Hepatocyte (in vitro differentiated cells): ENCODE results near the gene FBH1. TPM values are rescaled to one million over a fixed set of nuclear protein-coding genes. Genes with fewer than 3 reads are reported as not detected.

Experiments
- DNase-seq: peaks from one replicate; pipeline ENCODE4 v3.0.0-alpha.2; 2016; ENCODE audit warnings: low spot score
- H2AFZ ChIP-seq: fragments of 200-600 bp; sonication (generic); 2 replicates; pipeline ENCODE4 v1.6.0; 2016; ENCODE audit warnings: antibody characterized with exemption, mild to moderate bottlenecking
- H3K27ac ChIP-seq: fragments of 200-600 bp; sonication (generic); 2 replicates; pipeline ENCODE4 v1.5.1; 2016; ENCODE audit warnings: mild to moderate bottlenecking
- H3K27me3 ChIP-seq: fragments of 200-600 bp; sonication (generic); 2 replicates; pipeline ENCODE4 v1.6.1; 2016
- H3K36me3 ChIP-seq: fragments of 200-600 bp; sonication (generic); replicated peaks from 2 replicates; pipeline ENCODE4 v1.5.1; 2016; ENCODE audit warnings: low read depth; ENCODE audit not compliant: insufficient read depth
- H3K4me1 ChIP-seq: fragments of 200-600 bp; sonication (generic); 2 replicates; pipeline ENCODE4 v1.5.1; 2016; ENCODE audit warnings: mild to moderate bottlenecking, moderate library complexity; ENCODE audit not compliant: insufficient read depth
- H3K4me2 ChIP-seq: fragments of 200-600 bp; sonication (generic); 2 replicates; pipeline ENCODE4 v1.6.0; 2016
- H3K4me3 ChIP-seq: fragments of 200-600 bp; sonication (generic); 2 replicates; pipeline ENCODE4 v1.5.1; 2016; ENCODE audit warnings: mild to moderate bottlenecking
- H3K79me2 ChIP-seq: fragments of 200-600 bp; sonication (generic); 2 replicates; pipeline ENCODE4 v1.6.0; 2017; ENCODE audit warnings: mild to moderate bottlenecking
- H3K9me2 ChIP-seq: fragments of 200-600 bp; sonication (generic); replicated peaks from 2 replicates; pipeline ENCODE4 v1.6.0; 2017; ENCODE audit warnings: mild to moderate bottlenecking; ENCODE audit not compliant: insufficient read depth
- H3K9me3 ChIP-seq: fragments of 200-600 bp; sonication (generic); 2 replicates; pipeline ENCODE4 v1.5.1; 2016; ENCODE audit warnings: low read depth, mild to moderate bottlenecking
- H4K20me1 ChIP-seq: fragments of 200-600 bp; sonication (generic); 2 replicates; pipeline ENCODE4 v1.6.0; 2016; ENCODE audit warnings: mild to moderate bottlenecking; ENCODE audit not compliant: insufficient read depth, poor library complexity, severe bottlenecking
- EZH2 ChIP-seq: fragments of 200-600 bp; sonication (generic); IDR thresholded peaks from 2 replicates; pipeline ENCODE4 v1.6.1; 2016; ENCODE audit warnings: antibody characterized with exemption, mild to moderate bottlenecking, borderline replicate concordance
- EZH2phosphoT487 ChIP-seq: fragments of 200-600 bp; sonication (generic); IDR thresholded peaks from one replicate; pipeline ENCODE4 v1.6.1; 2018; ENCODE audit warnings: antibody characterized with exemption, mild to moderate bottlenecking, low read depth, moderate library complexity; ENCODE audit not compliant: unreplicated experiment, severe bottlenecking
- WGBS: methylation state at CpG from one replicate; pipeline ENCODE4 v1.1.6; 2016; ENCODE audit warnings: low lambda C conversion rate; ENCODE audit errors: missing lambda C conversion rate; 5-methylcytosine and 5-hydroxymethylcytosine counted together
- polyA plus RNA-seq: library from polyadenylated mRNA; unstranded; fragments of >200 nt; fragmentation: Nextera tagmentation; extraction: Ambion mirVana; gene quantifications from 2 replicates; pipeline ENCODE4 v1.2.1, GENCODE V29; 2016
- total RNA-seq: library from RNA; depleted of rRNA; stranded (reverse); fragments of >200 nt; gene quantifications from 2 replicates; pipeline ENCODE4 v1.2.3, GENCODE V29; 2014
- TF ChIP-seq, protein P1 (sequence below): fragments of 200-600 bp; sonication (generic); IDR thresholded peaks from 2 replicates; pipeline ENCODE4 v1.5.1; 2016; ENCODE audit warnings: antibody characterized with exemption, mild to moderate bottlenecking; ENCODE audit not compliant: poor library complexity

Gene FBH1
- total and polyA plus RNA-seq, 2 experiments from 2014 or later = 66.4 to 80.3 TPM

DNA sequence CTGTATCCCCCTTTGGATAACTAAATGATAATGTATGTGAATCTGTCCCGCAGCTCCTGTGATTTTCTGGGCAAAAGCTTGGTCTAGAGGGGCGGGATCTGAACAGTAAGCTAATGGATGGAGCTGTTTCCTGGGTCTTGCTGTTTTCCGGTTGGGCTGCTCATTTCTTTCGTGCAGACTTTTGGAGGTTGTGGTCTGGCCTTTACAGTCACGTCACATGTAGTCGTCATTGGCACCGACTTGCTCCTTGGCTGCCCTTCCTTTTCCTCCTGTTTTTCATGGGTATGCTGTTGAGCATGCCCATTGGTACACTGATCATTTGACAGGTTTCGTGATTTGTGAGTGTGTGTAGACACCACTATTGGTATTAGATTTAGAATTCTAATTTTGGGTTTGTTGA is 2.0 kb downstream of the FBH1 start:
- no peak overlapping the region for H3K27ac ChIP-seq
- H3K4me2 ChIP-seq = peak overlapping the region; percentile 94
- TF ChIP-seq, protein P1, sequence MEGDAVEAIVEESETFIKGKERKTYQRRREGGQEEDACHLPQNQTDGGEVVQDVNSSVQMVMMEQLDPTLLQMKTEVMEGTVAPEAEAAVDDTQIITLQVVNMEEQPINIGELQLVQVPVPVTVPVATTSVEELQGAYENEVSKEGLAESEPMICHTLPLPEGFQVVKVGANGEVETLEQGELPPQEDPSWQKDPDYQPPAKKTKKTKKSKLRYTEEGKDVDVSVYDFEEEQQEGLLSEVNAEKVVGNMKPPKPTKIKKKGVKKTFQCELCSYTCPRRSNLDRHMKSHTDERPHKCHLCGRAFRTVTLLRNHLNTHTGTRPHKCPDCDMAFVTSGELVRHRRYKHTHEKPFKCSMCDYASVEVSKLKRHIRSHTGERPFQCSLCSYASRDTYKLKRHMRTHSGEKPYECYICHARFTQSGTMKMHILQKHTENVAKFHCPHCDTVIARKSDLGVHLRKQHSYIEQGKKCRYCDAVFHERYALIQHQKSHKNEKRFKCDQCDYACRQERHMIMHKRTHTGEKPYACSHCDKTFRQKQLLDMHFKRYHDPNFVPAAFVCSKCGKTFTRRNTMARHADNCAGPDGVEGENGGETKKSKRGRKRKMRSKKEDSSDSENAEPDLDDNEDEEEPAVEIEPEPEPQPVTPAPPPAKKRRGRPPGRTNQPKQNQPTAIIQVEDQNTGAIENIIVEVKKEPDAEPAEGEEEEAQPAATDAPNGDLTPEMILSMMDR = no peak
- TF ChIP-seq EZH2phosphoT487 (no peak), EZH2 (no peak)
- H3K4me3 ChIP-seq = no peak overlapping the region
- H3K27me3 ChIP-seq = no peaks in the 10 kb centered on the region
- no peaks in the 10 kb centered on the region for H3K36me3 ChIP-seq
- H4K20me1 ChIP-seq = peaks cover 28% of the 10 kb centered on the region
- 92% methylated on average over 8 of the region's 8 CpGs for WGBS
- DNase-seq = no peak
- peaks cover 78% of the 10 kb centered on the region for H3K79me2 ChIP-seq
- H3K9me2 ChIP-seq = no peaks in the 10 kb centered on the region
- peaks cover 19% of the 10 kb centered on the region for H3K4me1 ChIP-seq
- no peak overlapping the region for H2AFZ ChIP-seq
- H3K9me3 ChIP-seq = no peaks in the 10 kb centered on the region

DNA sequence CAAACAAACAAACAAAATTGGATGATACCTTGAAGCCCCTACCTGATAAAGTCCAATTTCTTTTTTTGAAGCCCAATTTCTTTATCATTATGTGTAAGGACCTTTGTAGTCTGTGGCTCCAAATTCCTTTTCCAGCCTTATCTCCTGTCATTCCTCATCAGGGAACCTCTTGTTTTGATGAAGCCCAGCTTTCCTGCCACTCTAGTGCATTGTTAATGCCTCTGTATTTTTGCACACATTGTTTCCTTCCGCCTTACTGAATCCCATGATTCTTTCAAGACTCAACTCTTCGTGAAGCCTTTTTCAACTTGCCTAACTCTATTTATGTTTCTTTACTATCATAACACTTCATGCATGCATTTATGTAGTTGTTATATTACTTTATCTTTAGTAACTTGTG is 3.3 kb downstream of the FBH1 start:
- 64% methylated on average over 2 of the region's 2 CpGs for WGBS
- Histone ChIP-seq H3K9me3 (no peaks in the 10 kb centered on the region), H3K79me2 (peaks cover 77% of the 10 kb centered on the region), H3K4me3 (no peak overlapping the region), H3K36me3 (no peaks in the 10 kb centered on the region), H3K4me1 (peaks cover 12% of the 10 kb centered on the region), H2AFZ (no peak overlapping the region), H3K27me3 (no peaks in the 10 kb centered on the region), H4K20me1 (peaks cover 28% of the 10 kb centered on the region), H3K27ac (no peak overlapping the region), H3K9me2 (no peaks in the 10 kb centered on the region), H3K4me2 (no peak overlapping the region)
- no peak for DNase-seq
- TF ChIP-seq EZH2 (no peak), EZH2phosphoT487 (no peak)
- TF ChIP-seq, protein P1 = no peak

DNA sequence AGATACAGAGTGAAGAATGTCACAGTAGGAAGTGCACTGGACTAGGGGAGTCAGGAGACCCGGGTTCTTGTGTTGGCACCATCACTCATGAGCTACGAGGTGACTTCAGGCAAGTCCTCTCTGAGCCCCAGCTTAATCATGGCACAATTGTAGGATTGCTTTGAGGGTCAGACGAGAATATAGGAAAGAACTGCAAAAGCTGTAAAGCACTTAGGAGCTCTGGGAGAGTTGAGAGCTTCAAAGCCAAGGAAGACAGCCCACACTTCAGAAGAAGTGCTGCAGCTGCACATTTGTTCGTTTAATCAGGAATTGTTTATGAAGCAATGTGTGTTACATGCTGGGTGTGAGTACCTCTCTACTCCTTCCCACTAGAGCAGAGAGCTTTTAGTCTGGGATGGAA is 4.4 kb downstream of the FBH1 start:
- no peak overlapping the region for H3K4me3 ChIP-seq
- no peaks in the 10 kb centered on the region for H3K9me2 ChIP-seq
- H3K4me1 ChIP-seq = peaks cover 10% of the 10 kb centered on the region
- H2AFZ ChIP-seq = no peak overlapping the region
- H3K79me2 ChIP-seq = peaks cover 86% of the 10 kb centered on the region
- no peak overlapping the region for H3K27ac ChIP-seq
- H4K20me1 ChIP-seq = peaks cover 28% of the 10 kb centered on the region
- no peaks in the 10 kb centered on the region for H3K27me3 ChIP-seq
- TF ChIP-seq EZH2 (no peak), EZH2phosphoT487 (no peak)
- TF ChIP-seq, protein P1 = no peak
- H3K36me3 ChIP-seq = no peaks in the 10 kb centered on the region
- H3K9me3 ChIP-seq = no peaks in the 10 kb centered on the region
- WGBS = 95% methylated on average over 4 of the region's 4 CpGs
- DNase-seq = no peak
- H3K4me2 ChIP-seq = no peak overlapping the region

DNA sequence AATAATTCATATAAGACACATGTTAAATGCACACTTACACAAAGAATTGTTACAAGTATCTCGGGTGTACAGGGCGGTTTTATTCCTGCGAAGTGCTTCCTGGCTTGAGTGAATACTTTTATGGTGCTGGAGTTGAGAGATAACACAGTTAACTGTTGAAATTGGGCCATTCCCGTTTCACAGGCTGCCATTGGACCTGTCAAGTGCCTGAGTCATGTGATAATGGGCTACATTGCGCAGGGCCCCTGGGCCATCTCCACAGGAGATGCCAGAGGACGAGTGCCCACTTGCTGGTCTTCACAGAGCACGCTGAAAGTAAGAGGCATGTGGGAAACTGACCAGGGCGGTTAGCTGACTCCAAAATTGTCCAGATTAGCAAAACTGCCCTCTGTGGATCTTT is 4.8 kb downstream of the FBH1 start:
- H3K4me3 ChIP-seq = no peak overlapping the region
- TF ChIP-seq, protein P1 = no peak
- TF ChIP-seq EZH2 = no peak
- TF ChIP-seq EZH2phosphoT487 = no peak
- no peak overlapping the region for H3K27ac ChIP-seq
- no peaks in the 10 kb centered on the region for H3K9me3 ChIP-seq
- 92% methylated on average over 8 of the region's 8 CpGs for WGBS
- H3K9me2 ChIP-seq = no peaks in the 10 kb centered on the region
- H3K79me2 ChIP-seq = peaks cover 91% of the 10 kb centered on the region
- H3K4me2 ChIP-seq = no peak overlapping the region
- H2AFZ ChIP-seq = no peak overlapping the region
- H3K27me3 ChIP-seq = no peaks in the 10 kb centered on the region
- DNase-seq = no peak
- H3K36me3 ChIP-seq = no peaks in the 10 kb centered on the region
- peaks cover 28% of the 10 kb centered on the region for H4K20me1 ChIP-seq
- peaks cover 10% of the 10 kb centered on the region for H3K4me1 ChIP-seq
